Left lung (tissue), 10 donors: Measurements from ENCODE around the gene IQCK. TPM values are rescaled to one million over a fixed set of nuclear protein-coding genes. Genes with fewer than 3 reads are reported as not detected.

Experiments
- ATAC-seq: fragments of 200-7000 bp; cut with Tn5 transposase; one replicate; pipeline ENCODE4 v1.9.1; 2020; ENCODE audit warnings: moderate library complexity
- DNase-seq, 4 donors: peaks; one replicate each; pipeline ENCODE4 v3.0.0-alpha.2; 2013 to 2020
- H3K27ac ChIP-seq, 2 donors: fragments of 200-600 bp; sonication (generic) in 1 of 2; one replicate each; pipeline versions ENCODE4 v1.5.0 to v1.8.0; 2020 to 2021
- H3K27me3 ChIP-seq, 2 donors: fragments of 200-600 bp; sonication (generic) in 1 of 2; one replicate each; pipeline versions ENCODE4 v1.5.0 to v1.8.0; 2020 to 2021
- H3K36me3 ChIP-seq, 2 donors: fragments of 200-600 bp; sonication (generic) in 1 of 2; one replicate each; pipeline versions ENCODE4 v1.5.0 to v1.8.0; 2020 to 2021
- H3K4me1 ChIP-seq, 2 donors: fragments of 200-600 bp; one replicate each; pipeline ENCODE4 v1.8.0; 2021
- H3K4me3 ChIP-seq, 2 donors: fragments of 200-600 bp; sonication (generic) in 1 of 2; one replicate each; pipeline versions ENCODE4 v1.5.0 to v1.8.0; 2020 to 2021; ENCODE audit warnings: mild to moderate bottlenecking in 1 of 2
- H3K9me3 ChIP-seq, 2 donors: fragments of 200-600 bp; sonication (generic) in 1 of 2; one replicate each; pipeline versions ENCODE4 v1.5.0 to v1.8.0; 2020 to 2021
- intact Hi-C, 2 donors: fragments of 100-400 bp; cut with DNase I; formaldehyde crosslinking; loops; one replicate each; pipeline versions ENCODE4 v1.11.2 to v1.14.2; 2022
- polyA plus RNA-seq, 6 donors: library from polyadenylated mRNA; unstranded; fragments of 120-200 nt; gene quantifications; one replicate each; pipeline ENCODE4 v1.2.1, GENCODE V29; 2013; ENCODE audit not compliant: insufficient read length in 6 of 6
- total RNA-seq, 2 donors: library from RNA; stranded (reverse); fragmentation: NEBNext Ultra II Directional; extraction: Animal tissue kit (Norgen Biotek cat#: 25700); gene quantifications; one replicate each; pipeline ENCODE4 v1.2.1, GENCODE V29; 2021
- TF ChIP-seq, protein P1 (sequence below), 2 donors: fragments of 200-600 bp; sonication (generic) in 1 of 2; IDR thresholded peaks; one replicate each; pipeline versions ENCODE4 v1.5.0 to v1.8.0; 2021; ENCODE audit warnings: antibody characterized with exemption in 2 of 2
- donor health status: DM: no; HTN: yes; CAD: no.
- donor health status: DM: no; HTN: no; CAD: no.

The IQCK gene
- total and polyA plus RNA-seq, 8 donors: 8.0 to 25.3 (median 22.1) TPM

GRCh38 chr16:19830902-19831560, 113.0 kb downstream of the IQCK start:
- Histone ChIP-seq H3K36me3 (peaks cover 0 to 3% of the 10 kb centered on the region in 2 donors), H3K9me3 (no peaks in the 10 kb centered on the region), H3K27ac (no peak overlapping the region), H3K4me3 (no peak overlapping the region), H3K27me3 (no peaks in the 10 kb centered on the region), H3K4me1 (no peaks in the 10 kb centered on the region)
- TF ChIP-seq, protein P1, sequence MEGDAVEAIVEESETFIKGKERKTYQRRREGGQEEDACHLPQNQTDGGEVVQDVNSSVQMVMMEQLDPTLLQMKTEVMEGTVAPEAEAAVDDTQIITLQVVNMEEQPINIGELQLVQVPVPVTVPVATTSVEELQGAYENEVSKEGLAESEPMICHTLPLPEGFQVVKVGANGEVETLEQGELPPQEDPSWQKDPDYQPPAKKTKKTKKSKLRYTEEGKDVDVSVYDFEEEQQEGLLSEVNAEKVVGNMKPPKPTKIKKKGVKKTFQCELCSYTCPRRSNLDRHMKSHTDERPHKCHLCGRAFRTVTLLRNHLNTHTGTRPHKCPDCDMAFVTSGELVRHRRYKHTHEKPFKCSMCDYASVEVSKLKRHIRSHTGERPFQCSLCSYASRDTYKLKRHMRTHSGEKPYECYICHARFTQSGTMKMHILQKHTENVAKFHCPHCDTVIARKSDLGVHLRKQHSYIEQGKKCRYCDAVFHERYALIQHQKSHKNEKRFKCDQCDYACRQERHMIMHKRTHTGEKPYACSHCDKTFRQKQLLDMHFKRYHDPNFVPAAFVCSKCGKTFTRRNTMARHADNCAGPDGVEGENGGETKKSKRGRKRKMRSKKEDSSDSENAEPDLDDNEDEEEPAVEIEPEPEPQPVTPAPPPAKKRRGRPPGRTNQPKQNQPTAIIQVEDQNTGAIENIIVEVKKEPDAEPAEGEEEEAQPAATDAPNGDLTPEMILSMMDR (IDR thresholded peaks at IDR 0.05): no peak
- intact Hi-C loops: no loop called here
- ATAC-seq (no peak), DNase-seq (no peak)

- intact Hi-C loops: no loop called here
These were observed 113.6 kb downstream of the IQCK start for GRCh38 chr16:19831678-19832077.

DNA sequence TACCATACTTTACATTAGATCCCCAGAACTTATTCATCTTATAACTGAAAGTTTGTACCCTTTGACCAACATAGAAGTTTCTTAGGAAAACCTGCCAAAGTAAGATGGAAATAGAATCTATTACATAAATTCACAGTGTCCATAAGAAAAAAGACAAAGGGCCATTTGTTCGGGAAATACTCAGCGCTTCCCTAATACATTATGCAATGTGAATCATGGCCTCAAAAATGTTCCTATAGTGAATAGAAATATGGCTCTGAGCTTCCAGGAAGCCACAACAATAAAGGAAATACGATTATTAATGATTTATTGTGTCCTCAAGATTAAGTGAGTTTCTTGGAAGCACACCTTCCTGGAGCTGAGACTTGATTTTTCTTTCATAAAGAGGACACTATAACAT, 115.1 kb downstream of the IQCK start:
- Histone ChIP-seq H3K27ac (no peak overlapping the region), H3K27me3 (no peaks in the 10 kb centered on the region), H3K4me1 (no peaks in the 10 kb centered on the region), H3K4me3 (no peak overlapping the region), H3K36me3 (no peaks in the 10 kb centered on the region), H3K9me3 (no peaks in the 10 kb centered on the region)
- no peak for ATAC-seq
- intact Hi-C loops: no loop called here
- TF ChIP-seq, protein P1 (IDR thresholded peaks at IDR 0.05): no peak
- DNase-seq: no peak

More at GRCh38 chr16:19831678-19832077, 113.6 kb downstream of the IQCK start:
- Histone ChIP-seq H3K27ac (no peak overlapping the region), H3K4me3 (no peak overlapping the region), H3K27me3 (no peaks in the 10 kb centered on the region), H3K4me1 (no peaks in the 10 kb centered on the region), H3K9me3 (no peaks in the 10 kb centered on the region), H3K36me3 (peaks cover 0 to 3% of the 10 kb centered on the region in 2 donors)
- TF ChIP-seq, protein P1 (IDR thresholded peaks at IDR 0.05): no peak
- DNase-seq: no peak
- peak; percentile 49 for ATAC-seq

DNA sequence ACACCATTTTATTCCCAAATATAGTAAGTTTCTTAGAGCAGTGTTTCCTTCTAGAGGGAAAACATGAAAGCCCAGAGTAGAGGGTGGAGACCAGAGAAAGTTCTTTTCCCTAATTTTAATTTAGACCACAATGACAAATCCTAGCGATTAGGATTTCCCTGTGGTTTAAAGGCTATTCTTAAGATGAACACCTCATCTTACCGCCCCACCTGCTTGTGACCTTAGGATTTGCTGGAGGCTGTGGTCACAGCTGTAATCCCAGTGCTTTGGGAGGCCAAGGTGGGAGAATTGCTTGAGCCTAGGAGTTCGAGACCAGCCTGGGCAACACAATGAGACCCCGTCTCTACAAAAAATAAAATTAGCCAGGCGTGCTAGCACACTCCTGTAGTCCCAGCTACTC, 115.5 kb downstream of the IQCK start:
- ATAC-seq (no peak), DNase-seq (no peak)
- intact Hi-C loops: no loop called here
- Histone ChIP-seq H3K36me3 (no peaks in the 10 kb centered on the region), H3K9me3 (no peaks in the 10 kb centered on the region), H3K27me3 (no peaks in the 10 kb centered on the region), H3K4me3 (no peak overlapping the region), H3K27ac (no peak overlapping the region), H3K4me1 (no peaks in the 10 kb centered on the region)
- TF ChIP-seq, protein P1 (IDR thresholded peaks at IDR 0.05): no peak

GRCh38 chr16:19835196-19835595, 117.1 kb downstream of the IQCK start:
- no peak for DNase-seq
- H3K4me1 ChIP-seq: no peaks in the 10 kb centered on the region
- intact Hi-C loops: no loop called here
- H3K4me3 ChIP-seq: no peak overlapping the region
- no peaks in the 10 kb centered on the region for H3K36me3 ChIP-seq
- H3K9me3 ChIP-seq: no peaks in the 10 kb centered on the region
- TF ChIP-seq, protein P1 (IDR thresholded peaks at IDR 0.05): no peak
- no peaks in the 10 kb centered on the region for H3K27me3 ChIP-seq
- H3K27ac ChIP-seq: no peak overlapping the region
- no peak for ATAC-seq
